HepG2 (cell line): Measurements from ENCODE around the gene BIRC6. TPM values are rescaled to one million over a fixed set of nuclear protein-coding genes. Genes with fewer than 3 reads are reported as not detected.

Experiments used
- CTCF ChIP-seq: sonication (generic); formaldehyde crosslinking; IDR thresholded peaks from 2 replicates; pipeline ENCODE4 v1.5.0; 2020; ENCODE audit warnings: mild to moderate bottlenecking, missing genetic modification reagents, moderate library complexity
- ISL2 ChIP-seq: sonication (generic); formaldehyde crosslinking; IDR thresholded peaks from 2 replicates; pipeline ENCODE4 v1.5.0; 2020; ENCODE audit warnings: missing genetic modification reagents
- MEF2D ChIP-seq: sonication (generic); formaldehyde crosslinking; IDR thresholded peaks from 2 replicates; pipeline ENCODE4 v1.5.1; 2020; ENCODE audit warnings: mild to moderate bottlenecking, missing genetic modification reagents
- NONO ChIP-seq, 2 experiments: fragments of 450-650 bp in 1 of 2; sonication (generic) in 1 of 2; formaldehyde crosslinking in 1 of 2; IDR thresholded peaks in 1 of 2; conservative IDR thresholded peaks in 1 of 2; 2 replicates each; pipeline versions ENCODE4 v1.6.1 to v1.8.0; 2017 to 2022; ENCODE audit warnings: mild to moderate bottlenecking in 1 of 2, missing genetic modification reagents in 1 of 2, moderate library complexity in 1 of 2
- PBX3 ChIP-seq: sonication (generic); formaldehyde crosslinking; IDR thresholded peaks from 2 replicates; pipeline ENCODE4 v1.8.1; 2023; ENCODE audit warnings: missing genetic modification reagents, inconsistent platforms, borderline replicate concordance
- PHB2 ChIP-seq: fragments of 450-650 bp; IDR thresholded peaks from 2 replicates; pipeline ENCODE4 v1.6.1; 2018; ENCODE audit not compliant: partially characterized antibody
- SMAD1 ChIP-seq: sonication (generic); formaldehyde crosslinking; IDR thresholded peaks from 2 replicates; pipeline ENCODE4 v1.4.0; 2020; ENCODE audit warnings: missing genetic modification reagents, low read depth, mild to moderate bottlenecking, borderline replicate concordance
- SRY ChIP-seq: sonication (generic); formaldehyde crosslinking; IDR thresholded peaks from 2 replicates; pipeline ENCODE4 v1.8.0; 2022; ENCODE audit warnings: mild to moderate bottlenecking, missing genetic modification reagents
- TCF7L2 ChIP-seq: IDR thresholded peaks from 2 replicates; pipeline ENCODE4 v1.6.1; 2011; ENCODE audit warnings: mild to moderate bottlenecking, low read depth, low read length, moderate library complexity
- ZBTB7A ChIP-seq: sonication (generic); formaldehyde crosslinking; IDR thresholded peaks from 2 replicates; pipeline ENCODE4 v1.8.0; 2022; ENCODE audit warnings: mild to moderate bottlenecking, missing genetic modification reagents
- ZMYM3 ChIP-seq: sonication (generic); formaldehyde crosslinking; IDR thresholded peaks from 2 replicates; pipeline ENCODE4 v1.5.1; 2020; ENCODE audit warnings: mild to moderate bottlenecking, missing genetic modification reagents
- ZNF10 ChIP-seq: sonication (generic); formaldehyde crosslinking; IDR thresholded peaks from 2 replicates; pipeline ENCODE4 v1.4.0; 2020; ENCODE audit warnings: mild to moderate bottlenecking, low read depth, missing genetic modification reagents, borderline replicate concordance
- ZNF224 ChIP-seq: sonication (generic); formaldehyde crosslinking; IDR thresholded peaks from 2 replicates; pipeline ENCODE4 v1.5.0; 2020; ENCODE audit warnings: mild to moderate bottlenecking, missing genetic modification reagents
- ZNF230 ChIP-seq: sonication (generic); formaldehyde crosslinking; IDR thresholded peaks from 2 replicates; pipeline ENCODE4 v1.4.0; 2020; ENCODE audit warnings: mild to moderate bottlenecking, missing genetic modification reagents
- ZNF251 ChIP-seq: sonication (generic); formaldehyde crosslinking; IDR thresholded peaks from 2 replicates; pipeline ENCODE4 v1.9.0; 2021; ENCODE audit warnings: mild to moderate bottlenecking, missing genetic modification reagents
- ZNF549 ChIP-seq: sonication (generic); formaldehyde crosslinking; IDR thresholded peaks from 2 replicates; pipeline ENCODE4 v1.5.0; 2020; ENCODE audit warnings: missing genetic modification reagents
- ZNF784 ChIP-seq: sonication (generic); formaldehyde crosslinking; IDR thresholded peaks from 2 replicates; pipeline ENCODE4 v1.5.1; 2020; ENCODE audit warnings: missing genetic modification reagents, mild to moderate bottlenecking, borderline replicate concordance
- ZNF83 ChIP-seq: sonication (generic); formaldehyde crosslinking; IDR thresholded peaks from 2 replicates; pipeline ENCODE4 v1.4.0; 2020; ENCODE audit warnings: missing genetic modification reagents, mild to moderate bottlenecking, borderline replicate concordance
- ZNF883 ChIP-seq: sonication (generic); formaldehyde crosslinking; IDR thresholded peaks from 2 replicates; pipeline ENCODE4 v1.5.1; 2020; ENCODE audit warnings: mild to moderate bottlenecking, missing genetic modification reagents; ENCODE audit errors: not compliant biosample characterization
- ZSCAN5A ChIP-seq: sonication (generic); formaldehyde crosslinking; IDR thresholded peaks from 2 replicates; pipeline ENCODE4 v1.8.0; 2022; ENCODE audit warnings: mild to moderate bottlenecking, missing genetic modification reagents, borderline replicate concordance
- ZUFSP ChIP-seq: sonication (generic); formaldehyde crosslinking; IDR thresholded peaks from 2 replicates; pipeline ENCODE4 v1.9.0; 2021; ENCODE audit warnings: missing genetic modification reagents, mild to moderate bottlenecking, borderline replicate concordance
- polyA plus RNA-seq, 8 experiments: library from polyadenylated mRNA; depleted of rRNA in 3 of 8; stranded (reverse) in 7 of 8; unstranded in 1 of 8; fragments of >200 nt; fragmentation: Illumina TruSeq in 4 of 8; extraction: Trizol in 4 of 8; gene quantifications; 2 replicates each; pipeline versions ENCODE4 v1.2.1 to v1.2.3, GENCODE V29; 2011 to 2016; ENCODE audit warnings: low read depth in 4 of 8, missing spikeins in 1 of 8, mixed read lengths in 1 of 8; ENCODE audit not compliant: insufficient read depth in 1 of 8
- total RNA-seq, 5 experiments: library from RNA; depleted of rRNA; stranded (reverse); fragments of >200 nt; fragmentation: Illumina TruSeq; extraction: Trizol; gene quantifications; 2 replicates each; pipeline ENCODE4 v1.2.3, GENCODE V29; 2016; ENCODE audit warnings: low read depth in 1 of 5

BIRC6 gene
- total and polyA plus RNA-seq, 2 of the 13 experiments (the other 11 are each of a cell fraction or from before 2014, with no cell fraction given) = 65.6 to 120 TPM

- TF ChIP-seq NONO (IDR thresholded peaks at IDR 0.05) (no peak), NONO (CRISPR knock-in tag; conservative IDR thresholded peaks at IDR 0.05) (no peak), ZUFSP (no peak), TCF7L2 (no peak), ISL2 (CRISPR knock-in tag) (no peak), ZNF883 (CRISPR knock-in tag) (no peak), MEF2D (peak; percentile 39; the same call in 1 of the 2 replicates), CTCF (CRISPR knock-in tag) (no peak), ZBTB7A (CRISPR knock-in tag) (no peak), ZNF10 (CRISPR knock-in tag) (no peak), SRY (no peak), PHB2 (no peak), PBX3 (CRISPR knock-in tag) (no peak), ZNF230 (CRISPR knock-in tag) (no peak), ZSCAN5A (CRISPR knock-in tag) (no peak), ZNF549 (CRISPR knock-in tag) (no peak), ZNF83 (no peak), ZNF224 (no peak), SMAD1 (CRISPR knock-in tag) (no peak), ZMYM3 (CRISPR knock-in tag) (no peak), ZNF251 (no peak), ZNF784 (CRISPR knock-in tag) (no peak)
Observed at GRCh38 chr2:32442020-32442467, 85.2 kb downstream of the BIRC6 start (continued).
